22Rv1 (cell line): ENCODE data around the gene TAGAP.

Experiments used
- H3K27ac ChIP-seq: fragments of 450-650 bp; 2 replicates; pipeline ENCODE4 v1.5.1; 2017
- ZFX ChIP-seq: fragments of 450-650 bp; IDR thresholded peaks from 2 replicates; pipeline ENCODE4 v1.6.1; 2017; ENCODE audit warnings: antibody characterized with exemption, borderline replicate concordance
- TF ChIP-seq, protein P1 (sequence below): fragments of 450-650 bp; IDR thresholded peaks from 2 replicates; pipeline ENCODE4 v1.5.1; 2017; ENCODE audit warnings: mild to moderate bottlenecking

TAGAP gene

DNA sequence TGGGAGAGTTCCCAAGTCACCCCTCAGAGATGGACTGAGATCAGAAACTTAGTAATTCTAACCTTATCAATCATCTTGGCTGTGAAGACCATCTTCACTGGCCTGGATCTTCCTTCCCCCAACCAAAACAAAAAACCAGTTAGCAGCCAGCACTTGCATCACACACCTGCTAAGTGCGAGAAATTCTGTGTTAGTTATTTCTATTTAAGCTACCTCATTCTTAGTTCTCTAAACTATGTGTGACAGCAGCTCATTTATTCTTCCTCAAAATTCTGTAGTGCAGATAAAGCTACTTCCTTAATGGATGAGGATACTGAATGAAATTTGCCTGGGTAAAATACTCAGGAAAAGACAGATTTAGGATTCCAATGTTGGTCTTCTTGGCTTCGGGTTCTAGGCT lies 18.2 kb upstream of the TAGAP start:
- TF ChIP-seq ZFX = no peak
- TF ChIP-seq, protein P1, sequence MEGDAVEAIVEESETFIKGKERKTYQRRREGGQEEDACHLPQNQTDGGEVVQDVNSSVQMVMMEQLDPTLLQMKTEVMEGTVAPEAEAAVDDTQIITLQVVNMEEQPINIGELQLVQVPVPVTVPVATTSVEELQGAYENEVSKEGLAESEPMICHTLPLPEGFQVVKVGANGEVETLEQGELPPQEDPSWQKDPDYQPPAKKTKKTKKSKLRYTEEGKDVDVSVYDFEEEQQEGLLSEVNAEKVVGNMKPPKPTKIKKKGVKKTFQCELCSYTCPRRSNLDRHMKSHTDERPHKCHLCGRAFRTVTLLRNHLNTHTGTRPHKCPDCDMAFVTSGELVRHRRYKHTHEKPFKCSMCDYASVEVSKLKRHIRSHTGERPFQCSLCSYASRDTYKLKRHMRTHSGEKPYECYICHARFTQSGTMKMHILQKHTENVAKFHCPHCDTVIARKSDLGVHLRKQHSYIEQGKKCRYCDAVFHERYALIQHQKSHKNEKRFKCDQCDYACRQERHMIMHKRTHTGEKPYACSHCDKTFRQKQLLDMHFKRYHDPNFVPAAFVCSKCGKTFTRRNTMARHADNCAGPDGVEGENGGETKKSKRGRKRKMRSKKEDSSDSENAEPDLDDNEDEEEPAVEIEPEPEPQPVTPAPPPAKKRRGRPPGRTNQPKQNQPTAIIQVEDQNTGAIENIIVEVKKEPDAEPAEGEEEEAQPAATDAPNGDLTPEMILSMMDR = no peak
- H3K27ac ChIP-seq = no peak overlapping the region

GRCh38 chr6:159062564-159062945 lies 17.8 kb upstream of the TAGAP start:
- TF ChIP-seq ZFX = no peak
- TF ChIP-seq, protein P1 = no peak
- no peak overlapping the region for H3K27ac ChIP-seq

- H3K27ac ChIP-seq = no peak overlapping the region
- TF ChIP-seq, protein P1 = no peak
- TF ChIP-seq ZFX = no peak
These were observed 17.2 kb upstream of the TAGAP start for GRCh38 chr6:159061805-159062563.

DNA sequence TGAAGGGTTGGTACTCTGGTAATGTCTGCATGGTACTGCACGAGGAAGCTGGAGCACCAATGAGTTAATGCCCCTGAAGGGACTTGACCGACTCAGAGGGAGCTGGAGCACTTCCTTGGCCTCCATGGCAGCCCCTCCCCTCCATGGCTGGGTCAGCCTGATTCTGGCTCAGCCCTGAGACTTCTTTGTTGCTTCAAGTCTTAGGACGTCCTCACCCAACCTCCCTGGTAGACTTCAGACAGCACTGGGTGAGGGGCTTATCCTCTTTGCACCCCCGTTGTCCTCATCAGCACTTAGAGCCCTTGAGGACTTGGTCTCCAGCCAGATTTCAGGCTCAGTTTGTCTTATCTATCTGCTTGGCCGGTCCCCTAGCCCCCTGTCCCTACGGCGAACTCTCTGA lies 16.4 kb upstream of the TAGAP start:
- TF ChIP-seq, protein P1 = no peak
- TF ChIP-seq ZFX = no peak
- H3K27ac ChIP-seq = no peak overlapping the region

- TF ChIP-seq, protein P1 = no peak
- TF ChIP-seq ZFX = no peak
- no peak overlapping the region for H3K27ac ChIP-seq
These were observed 15.2 kb upstream of the TAGAP start for GRCh38 chr6:159059885-159060506.

DNA sequence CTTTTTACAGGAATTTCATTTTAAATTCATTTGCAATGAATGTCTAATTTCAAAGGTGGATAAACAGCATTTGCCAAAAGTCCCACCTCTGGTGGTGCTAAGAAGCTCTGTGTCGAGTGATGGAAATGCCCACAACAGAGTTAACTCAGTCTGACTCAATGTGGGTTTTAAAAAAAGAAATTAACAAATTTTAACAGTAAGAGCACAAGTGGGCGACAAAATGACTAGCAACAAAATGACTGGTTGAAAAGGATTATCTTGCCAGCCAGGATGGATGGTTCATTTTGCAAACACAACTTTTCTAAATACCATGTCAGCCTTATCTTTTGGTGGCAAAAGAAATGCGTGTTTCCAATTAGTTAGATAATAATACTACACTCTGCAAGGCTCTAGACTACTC lies 14.3 kb upstream of the TAGAP start:
- H3K27ac ChIP-seq = no peak overlapping the region
- TF ChIP-seq ZFX = no peak
- TF ChIP-seq, protein P1 = no peak

DNA sequence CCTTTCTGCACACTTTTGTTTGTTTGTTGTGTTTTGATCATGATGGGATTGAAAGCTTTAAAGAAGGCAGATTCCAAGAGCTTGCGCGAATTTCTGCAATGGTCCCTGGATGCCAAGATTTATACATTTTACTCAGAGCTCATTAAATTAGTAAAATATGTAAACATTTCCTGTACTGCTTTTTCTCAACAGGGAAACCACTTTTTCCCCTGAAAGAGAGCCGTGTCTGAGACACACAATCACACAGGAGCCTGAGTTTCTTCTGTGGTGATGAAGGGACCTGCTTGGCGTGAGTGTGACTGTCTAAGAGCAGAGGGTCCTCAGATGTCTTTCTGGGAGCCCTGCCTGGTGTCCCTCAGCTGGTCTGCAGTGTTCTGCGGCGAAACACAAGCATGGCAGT lies 12.1 kb upstream of the TAGAP start:
- TF ChIP-seq, protein P1 = no peak
- no peak for TF ChIP-seq ZFX
- no peak overlapping the region for H3K27ac ChIP-seq
